Vagina (tissue), 2 donors: ENCODE data around the gene MEGF6. TPM values are rescaled to one million over a fixed set of nuclear protein-coding genes. Genes with fewer than 3 reads are reported as not detected.
A peak's percentile ranks its signal among the peaks of the same experiment; 100 is the strongest.

Experiments
- DNase-seq, 2 donors: peaks; one replicate each; pipeline ENCODE4 v3.0.0-alpha.2; 2017; ENCODE audit errors: extremely low spot score in 2 of 2
- H3K27ac ChIP-seq: fragments of 200-600 bp; sonication (generic); one replicate; pipeline ENCODE4 v1.5.1; 2019
- H3K27me3 ChIP-seq: fragments of 200-600 bp; sonication (generic); one replicate; pipeline ENCODE4 v1.5.1; 2019
- H3K36me3 ChIP-seq, 2 donors: fragments of 200-600 bp; sonication (generic); one replicate each; pipeline ENCODE4 v1.5.1; 2017 to 2019
- H3K4me1 ChIP-seq: fragments of 200-600 bp; sonication (generic); one replicate; pipeline ENCODE4 v1.5.1; 2019
- H3K4me3 ChIP-seq, 2 donors: fragments of 200-600 bp; sonication (generic); 1 replicate in 1 of 2; 2 replicates in 1 of 2; pipeline ENCODE4 v1.5.1; 2016 to 2019
- H3K9me3 ChIP-seq: fragments of 200-600 bp; sonication (generic); one replicate; pipeline ENCODE4 v1.5.1; 2019
- CTCF ChIP-seq, 3 experiments: fragments of 450-650 bp in 2 of 3; fragments of 200-600 bp in 1 of 3; sonication (generic) in 1 of 3; IDR thresholded peaks; one replicate each; pipeline ENCODE4 v1.5.1; 2017 to 2019; ENCODE audit warnings: antibody characterized with exemption in 3 of 3, mild to moderate bottlenecking in 2 of 3, moderate library complexity in 2 of 3
- POLR2A ChIP-seq, 2 donors: fragments of 450-650 bp; IDR thresholded peaks; one replicate each; pipeline ENCODE4 v1.6.1; 2017; ENCODE audit warnings: antibody characterized with exemption in 2 of 2, mild to moderate bottlenecking in 2 of 2, moderate library complexity in 2 of 2
- POLR2AphosphoS5 ChIP-seq, 2 donors: sonication (generic); formaldehyde crosslinking; IDR thresholded peaks; one replicate each; pipeline ENCODE4 v1.9.0; 2017; ENCODE audit warnings: antibody characterized with exemption in 2 of 2, mild to moderate bottlenecking in 2 of 2, low read depth in 1 of 2; ENCODE audit not compliant: insufficient read depth in 1 of 2
- intact Hi-C: fragments of 100-400 bp; cut with DNase I; formaldehyde crosslinking; loops from one replicate; pipeline ENCODE4 v1.15.1; 2023
- total RNA-seq: library from RNA; depleted of rRNA; stranded (reverse); fragments of >200 nt; gene quantifications from one replicate; pipeline ENCODE4 v1.2.3, GENCODE V29; 2016

The MEGF6 gene
- total RNA-seq, 1 donor from 2014 or later, result 37.6 TPM

GRCh38 chr1:3568815-3569435 lies 42.4 kb downstream of the MEGF6 start:
- DNase-seq, result no peak
- Histone ChIP-seq H3K4me3 (no peak overlapping the region), H3K9me3 (no peaks in the 10 kb centered on the region), H3K4me1 (no peaks in the 10 kb centered on the region), H3K27me3 (no peaks in the 10 kb centered on the region), H3K27ac (no peak overlapping the region), H3K36me3 (no peaks in the 10 kb centered on the region)
- TF ChIP-seq POLR2AphosphoS5 (IDR thresholded peaks at IDR 0.05; ENCODE audit: insufficient read depth in 1 of 2, low read depth in 1 of 2), result no peak
- TF ChIP-seq CTCF (IDR thresholded peaks at IDR 0.05), result no peak
- TF ChIP-seq POLR2A (IDR thresholded peaks at IDR 0.05), result no peak
- intact Hi-C loops, result no loop called here

- intact Hi-C loops, result no loop called here
- TF ChIP-seq POLR2A (IDR thresholded peaks at IDR 0.05) (no peak), POLR2AphosphoS5 (IDR thresholded peaks at IDR 0.05; ENCODE audit: insufficient read depth in 1 of 2, low read depth in 1 of 2) (no peak), CTCF (IDR thresholded peaks at IDR 0.05) (no peak)
- Histone ChIP-seq H3K27me3 (no peaks in the 10 kb centered on the region), H3K4me1 (no peaks in the 10 kb centered on the region), H3K27ac (no peak overlapping the region), H3K36me3 (no peaks in the 10 kb centered on the region), H3K4me3 (no peak overlapping the region), H3K9me3 (no peaks in the 10 kb centered on the region)
- DNase-seq, result no peak
Measured at GRCh38 chr1:3566951-3567804, 44.1 kb downstream of the MEGF6 start.

GRCh38 chr1:3566003-3566885 lies 45.1 kb downstream of the MEGF6 start:
- Histone ChIP-seq H3K27me3 (no peaks in the 10 kb centered on the region), H3K9me3 (no peaks in the 10 kb centered on the region), H3K36me3 (no peaks in the 10 kb centered on the region), H3K27ac (no peak overlapping the region), H3K4me3 (no peak overlapping the region), H3K4me1 (no peaks in the 10 kb centered on the region)
- intact Hi-C loops, result no loop called here
- DNase-seq, result no peak
- no peak for TF ChIP-seq CTCF (IDR thresholded peaks at IDR 0.05)
- TF ChIP-seq POLR2AphosphoS5 (IDR thresholded peaks at IDR 0.05; ENCODE audit: insufficient read depth in 1 of 2, low read depth in 1 of 2), result no peak
- no peak for TF ChIP-seq POLR2A (IDR thresholded peaks at IDR 0.05)

GRCh38 chr1:3564921-3565831 lies 46.1 kb downstream of the MEGF6 start:
- no peaks in the 10 kb centered on the region for H3K36me3 ChIP-seq
- TF ChIP-seq CTCF (IDR thresholded peaks at IDR 0.05), result peak; percentile 32 to 72 (median 62)
- no peak for TF ChIP-seq POLR2AphosphoS5 (IDR thresholded peaks at IDR 0.05; ENCODE audit: insufficient read depth in 1 of 2, low read depth in 1 of 2)
- peaks cover 5% of the 10 kb centered on the region for H3K4me1 ChIP-seq
- no peaks in the 10 kb centered on the region for H3K27me3 ChIP-seq
- intact Hi-C loops, result no loop called here
- DNase-seq, result no peak
- H3K9me3 ChIP-seq, result no peaks in the 10 kb centered on the region
- H3K4me3 ChIP-seq, result no peak overlapping the region
- H3K27ac ChIP-seq, result no peak overlapping the region
